ENCODE data around the gene TRIM62.

Gene TRIM62

GRCh38 chr1:33180226-33180910 lies 1.5 kb downstream of the TRIM62 start:
- DNase-seq = no peak

- DNase-seq = no peak
Observed at GRCh38 chr1:33178836-33179439, 2.9 kb downstream of the TRIM62 start.

- no peak for DNase-seq
Observed at GRCh38 chr1:33177996-33178540, 3.8 kb downstream of the TRIM62 start.

GRCh38 chr1:33176887-33177286 lies 5.0 kb downstream of the TRIM62 start:
- no peak for DNase-seq

GRCh38 chr1:33176362-33176850 lies 5.4 kb downstream of the TRIM62 start:
- DNase-seq = no peak

GRCh38 chr1:33175865-33176264 lies 6.0 kb downstream of the TRIM62 start:
- no peak for DNase-seq

GRCh38 chr1:33173091-33173490 lies 8.8 kb downstream of the TRIM62 start:
- DNase-seq = no peak

- no peak for DNase-seq
Observed at GRCh38 chr1:33171977-33172813, 9.6 kb downstream of the TRIM62 start.

- no peak for DNase-seq
Observed at GRCh38 chr1:33170351-33171274, 11.2 kb downstream of the TRIM62 start.

GRCh38 chr1:33169290-33170055 lies 12.4 kb downstream of the TRIM62 start:
- no peak for DNase-seq

- DNase-seq = no peak
Observed at GRCh38 chr1:33168556-33169289, 13.1 kb downstream of the TRIM62 start.

GRCh38 chr1:33167650-33168447 lies 14.0 kb downstream of the TRIM62 start:
- DNase-seq = no peak

GRCh38 chr1:33165809-33166208 lies 16.0 kb downstream of the TRIM62 start:
- no peak for DNase-seq

GRCh38 chr1:33165209-33165608 lies 16.6 kb downstream of the TRIM62 start:
- DNase-seq = no peak

GRCh38 chr1:33163621-33164519 lies 18.0 kb downstream of the TRIM62 start:
- no peak for DNase-seq

- no peak for DNase-seq
Observed at GRCh38 chr1:33162141-33162540, 19.7 kb downstream of the TRIM62 start.

GRCh38 chr1:33161061-33161681 lies 20.7 kb downstream of the TRIM62 start:
- DNase-seq = no peak

GRCh38 chr1:33159577-33159976 lies 22.3 kb downstream of the TRIM62 start:
- DNase-seq = no peak
